Smooth muscle cell (in vitro differentiated cells): ENCODE data around the gene PRR23E. TPM values are rescaled to one million over a fixed set of nuclear protein-coding genes. Genes with fewer than 3 reads are reported as not detected.

Experiments used
- DNase-seq: peaks from one replicate; lab custom pipeline; 2025; ENCODE audit not compliant: unreplicated experiment; lab: John Stamatoyannopoulos, UW
- H2AFZ ChIP-seq: fragments of 200-600 bp; sonication (generic); 2 replicates; pipeline ENCODE4 v1.6.0; 2016; ENCODE audit warnings: antibody characterized with exemption, low read depth, mild to moderate bottlenecking
- H3F3A ChIP-seq: fragments of 200-600 bp; sonication (generic); 2 replicates; pipeline ENCODE4 v1.6.0; 2017; ENCODE audit warnings: antibody characterized with exemption, low read depth
- H3K27ac ChIP-seq: fragments of 200-600 bp; sonication (generic); 2 replicates; pipeline ENCODE4 v1.5.1; 2016; ENCODE audit warnings: low read depth, mild to moderate bottlenecking
- H3K27me3 ChIP-seq: fragments of 200-600 bp; sonication (generic); 2 replicates; pipeline ENCODE4 v1.6.1; 2016; ENCODE audit warnings: low read depth, mild to moderate bottlenecking
- H3K36me3 ChIP-seq: fragments of 200-600 bp; sonication (generic); 2 replicates; pipeline ENCODE4 v1.5.1; 2016; ENCODE audit warnings: low read depth
- H3K4me1 ChIP-seq: fragments of 200-600 bp; sonication (generic); 2 replicates; pipeline ENCODE4 v1.5.1; 2016; ENCODE audit warnings: low read depth
- H3K4me2 ChIP-seq: fragments of 200-600 bp; sonication (generic); 2 replicates; pipeline ENCODE4 v1.6.0; 2016; ENCODE audit warnings: mild to moderate bottlenecking
- H3K4me3 ChIP-seq: fragments of 200-600 bp; sonication (generic); 2 replicates; pipeline ENCODE4 v1.5.1; 2016; ENCODE audit warnings: mild to moderate bottlenecking
- H3K79me2 ChIP-seq: fragments of 200-600 bp; sonication (generic); 2 replicates; pipeline ENCODE4 v1.6.0; 2016; ENCODE audit warnings: low read depth, mild to moderate bottlenecking
- H3K9ac ChIP-seq: fragments of 200-600 bp; sonication (generic); 2 replicates; pipeline ENCODE4 v1.6.0; 2016; ENCODE audit warnings: low read depth
- H3K9me3 ChIP-seq: fragments of 200-600 bp; sonication (generic); replicated peaks from 2 replicates; pipeline ENCODE4 v1.5.1; 2016; ENCODE audit warnings: low read depth
- H4K20me1 ChIP-seq: fragments of 200-600 bp; sonication (generic); 2 replicates; pipeline ENCODE4 v1.6.0; 2016; ENCODE audit warnings: low read depth
- WGBS: methylation state at CpG from one replicate; pipeline ENCODE4 v1.1.7; 2016; ENCODE audit warnings: low lambda C conversion rate; 5-methylcytosine and 5-hydroxymethylcytosine counted together
- polyA plus RNA-seq: library from polyadenylated mRNA; unstranded; fragments of >200 nt; fragmentation: Nextera tagmentation; extraction: Ambion mirVana; gene quantifications from 2 replicates; pipeline ENCODE4 v1.2.1, GENCODE V29; 2016
- total RNA-seq: library from RNA; depleted of rRNA; stranded (reverse); fragments of >200 nt; gene quantifications from 2 replicates; pipeline ENCODE4 v1.2.3, GENCODE V29; 2014
- TF ChIP-seq, protein P1 (sequence below): fragments of 200-600 bp; sonication (generic); IDR thresholded peaks from 2 replicates; pipeline ENCODE4 v1.5.1; 2017; ENCODE audit warnings: borderline replicate concordance, mild to moderate bottlenecking, antibody characterized with exemption; ENCODE audit not compliant: insufficient read depth, poor library complexity, severe bottlenecking

The PRR23E gene
- total and polyA plus RNA-seq, 2 experiments from 2014 or later: not detected

DNA sequence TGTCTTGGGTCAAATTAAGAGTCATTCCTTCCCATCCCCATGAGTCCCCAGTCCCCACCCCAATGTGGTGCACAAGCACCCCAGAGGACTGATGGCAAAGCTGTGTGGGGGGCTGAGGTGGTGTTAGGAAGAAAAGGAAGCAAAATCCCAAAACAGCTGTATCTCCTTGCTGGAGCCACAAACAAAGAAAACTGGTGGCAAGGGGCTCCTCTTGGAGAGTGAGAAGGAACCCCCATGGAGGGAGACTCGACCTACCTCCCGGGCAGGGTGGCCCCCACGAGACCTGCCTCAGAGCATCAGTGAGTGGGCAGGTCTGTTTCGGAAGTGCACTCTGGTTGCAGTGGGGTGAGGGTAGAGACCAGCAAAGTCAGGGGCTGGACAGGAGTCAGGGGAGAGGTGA, 29.2 kb downstream of the PRR23E start:
- H3K36me3 ChIP-seq: no peaks in the 10 kb centered on the region
- H3K27ac ChIP-seq: no peak overlapping the region
- no peaks in the 10 kb centered on the region for H3K79me2 ChIP-seq
- no peaks in the 10 kb centered on the region for H3K9me3 ChIP-seq
- no peaks in the 10 kb centered on the region for H4K20me1 ChIP-seq
- H3K27me3 ChIP-seq: no peaks in the 10 kb centered on the region
- no peak overlapping the region for H2AFZ ChIP-seq
- H3K4me2 ChIP-seq: no peak overlapping the region
- no peak overlapping the region for H3K9ac ChIP-seq
- 86% methylated on average over 4 of the region's 4 CpGs for WGBS
- no peak for DNase-seq
- TF ChIP-seq, protein P1, sequence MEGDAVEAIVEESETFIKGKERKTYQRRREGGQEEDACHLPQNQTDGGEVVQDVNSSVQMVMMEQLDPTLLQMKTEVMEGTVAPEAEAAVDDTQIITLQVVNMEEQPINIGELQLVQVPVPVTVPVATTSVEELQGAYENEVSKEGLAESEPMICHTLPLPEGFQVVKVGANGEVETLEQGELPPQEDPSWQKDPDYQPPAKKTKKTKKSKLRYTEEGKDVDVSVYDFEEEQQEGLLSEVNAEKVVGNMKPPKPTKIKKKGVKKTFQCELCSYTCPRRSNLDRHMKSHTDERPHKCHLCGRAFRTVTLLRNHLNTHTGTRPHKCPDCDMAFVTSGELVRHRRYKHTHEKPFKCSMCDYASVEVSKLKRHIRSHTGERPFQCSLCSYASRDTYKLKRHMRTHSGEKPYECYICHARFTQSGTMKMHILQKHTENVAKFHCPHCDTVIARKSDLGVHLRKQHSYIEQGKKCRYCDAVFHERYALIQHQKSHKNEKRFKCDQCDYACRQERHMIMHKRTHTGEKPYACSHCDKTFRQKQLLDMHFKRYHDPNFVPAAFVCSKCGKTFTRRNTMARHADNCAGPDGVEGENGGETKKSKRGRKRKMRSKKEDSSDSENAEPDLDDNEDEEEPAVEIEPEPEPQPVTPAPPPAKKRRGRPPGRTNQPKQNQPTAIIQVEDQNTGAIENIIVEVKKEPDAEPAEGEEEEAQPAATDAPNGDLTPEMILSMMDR: no peak
- no peaks in the 10 kb centered on the region for H3F3A ChIP-seq
- no peak overlapping the region for H3K4me3 ChIP-seq
- H3K4me1 ChIP-seq: no peaks in the 10 kb centered on the region

DNA sequence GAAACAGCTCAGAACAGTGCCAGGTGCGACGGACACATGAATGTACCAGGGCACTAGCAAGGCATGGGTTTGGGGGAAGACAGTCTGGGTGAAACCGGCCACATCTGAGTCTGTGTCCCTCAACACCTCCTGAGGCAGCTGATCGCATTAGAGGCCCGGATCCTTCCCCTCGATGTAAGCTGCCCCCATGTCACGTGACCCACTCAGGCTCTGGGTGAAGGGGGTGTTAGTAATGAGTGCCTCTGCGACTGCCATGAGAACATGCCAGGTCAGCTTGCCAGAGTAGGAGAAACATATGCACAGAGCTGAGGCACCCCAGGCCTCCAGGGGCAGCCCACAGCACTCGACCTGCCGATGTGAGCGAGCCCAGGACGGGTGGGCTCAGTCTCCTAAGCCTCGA, 29.7 kb downstream of the PRR23E start:
- Histone ChIP-seq H3K9me3 (no peaks in the 10 kb centered on the region), H3K9ac (no peak overlapping the region), H3K36me3 (no peaks in the 10 kb centered on the region), H2AFZ (no peak overlapping the region), H3F3A (no peaks in the 10 kb centered on the region), H3K27ac (no peak overlapping the region), H3K79me2 (no peaks in the 10 kb centered on the region), H4K20me1 (no peaks in the 10 kb centered on the region), H3K4me1 (no peaks in the 10 kb centered on the region), H3K4me3 (no peak overlapping the region), H3K27me3 (no peaks in the 10 kb centered on the region), H3K4me2 (no peak overlapping the region)
- TF ChIP-seq, protein P1: no peak
- WGBS: 91% methylated on average over 13 of the region's 13 CpGs
- DNase-seq: no peak

DNA sequence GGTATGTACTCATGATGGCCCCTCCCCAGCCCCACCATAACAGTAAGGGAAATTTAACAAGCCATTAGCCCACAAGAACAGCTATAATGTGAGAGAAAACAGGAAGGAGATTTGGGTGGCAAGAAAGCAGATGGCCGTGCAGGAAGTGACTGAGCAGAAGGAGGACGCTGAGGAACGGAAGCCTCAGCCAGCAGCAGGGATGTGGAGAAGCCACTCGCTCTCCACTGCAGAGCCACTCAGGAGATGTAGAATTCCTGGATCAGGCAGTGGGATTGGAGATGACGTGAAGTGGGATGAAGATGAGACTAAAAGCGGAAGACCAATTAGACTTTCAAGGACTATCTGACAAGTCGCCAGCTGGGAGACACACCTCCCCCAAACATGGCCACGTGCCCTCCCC, 31.2 kb downstream of the PRR23E start:
- Histone ChIP-seq H2AFZ (no peak overlapping the region), H3K4me3 (no peak overlapping the region), H4K20me1 (no peaks in the 10 kb centered on the region), H3K27ac (no peak overlapping the region), H3K36me3 (no peaks in the 10 kb centered on the region), H3K9ac (no peak overlapping the region), H3K79me2 (no peaks in the 10 kb centered on the region), H3F3A (no peaks in the 10 kb centered on the region), H3K4me1 (no peaks in the 10 kb centered on the region), H3K9me3 (no peaks in the 10 kb centered on the region), H3K4me2 (no peak overlapping the region), H3K27me3 (no peaks in the 10 kb centered on the region)
- no peak for DNase-seq
- TF ChIP-seq, protein P1: no peak
- 80% methylated on average over 8 of the region's 8 CpGs for WGBS

DNA sequence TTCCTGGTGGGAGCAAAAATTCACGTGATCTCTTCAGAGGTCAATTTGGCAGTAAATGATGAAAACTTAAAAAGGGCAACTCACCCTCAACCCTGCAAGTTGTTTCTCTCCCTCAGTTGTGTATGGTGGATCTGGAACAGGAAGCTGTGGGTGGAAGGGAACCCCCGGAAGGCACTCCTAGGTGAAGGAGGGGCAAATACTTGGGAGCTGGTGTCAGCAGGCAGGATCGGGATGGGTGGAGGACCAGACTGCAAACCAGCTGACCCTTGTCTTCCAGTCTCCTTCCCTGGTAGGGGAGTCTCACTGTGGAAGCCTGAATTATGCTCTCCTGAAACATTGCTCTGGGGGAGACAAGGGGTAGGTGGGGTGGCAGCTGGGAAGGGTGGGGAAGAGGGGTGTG, 33.5 kb downstream of the PRR23E start:
- no peaks in the 10 kb centered on the region for H3K9me3 ChIP-seq
- H3K79me2 ChIP-seq: no peaks in the 10 kb centered on the region
- TF ChIP-seq, protein P1: no peak
- no peak overlapping the region for H3K9ac ChIP-seq
- H3K27me3 ChIP-seq: no peaks in the 10 kb centered on the region
- no peaks in the 10 kb centered on the region for H3K4me1 ChIP-seq
- no peaks in the 10 kb centered on the region for H4K20me1 ChIP-seq
- H3K27ac ChIP-seq: no peak overlapping the region
- H3K36me3 ChIP-seq: no peaks in the 10 kb centered on the region
- H3K4me3 ChIP-seq: no peak overlapping the region
- H3F3A ChIP-seq: no peaks in the 10 kb centered on the region
- no peak overlapping the region for H2AFZ ChIP-seq
- H3K4me2 ChIP-seq: peak overlapping the region; percentile 48
- WGBS: 40% methylated on average over 3 of the region's 3 CpGs
- DNase-seq: no peak
